ENCODE data around the gene TRIM34.
"Not testable (repeated sequence)": the region's sequence is repeated elsewhere in the genome, so short reads cannot be mapped to it uniquely, and the experiment has no call there.

The TRIM34 gene, protein sequence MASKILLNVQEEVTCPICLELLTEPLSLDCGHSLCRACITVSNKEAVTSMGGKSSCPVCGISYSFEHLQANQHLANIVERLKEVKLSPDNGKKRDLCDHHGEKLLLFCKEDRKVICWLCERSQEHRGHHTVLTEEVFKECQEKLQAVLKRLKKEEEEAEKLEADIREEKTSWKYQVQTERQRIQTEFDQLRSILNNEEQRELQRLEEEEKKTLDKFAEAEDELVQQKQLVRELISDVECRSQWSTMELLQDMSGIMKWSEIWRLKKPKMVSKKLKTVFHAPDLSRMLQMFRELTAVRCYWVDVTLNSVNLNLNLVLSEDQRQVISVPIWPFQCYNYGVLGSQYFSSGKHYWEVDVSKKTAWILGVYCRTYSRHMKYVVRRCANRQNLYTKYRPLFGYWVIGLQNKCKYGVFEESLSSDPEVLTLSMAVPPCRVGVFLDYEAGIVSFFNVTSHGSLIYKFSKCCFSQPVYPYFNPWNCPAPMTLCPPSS

DNA sequence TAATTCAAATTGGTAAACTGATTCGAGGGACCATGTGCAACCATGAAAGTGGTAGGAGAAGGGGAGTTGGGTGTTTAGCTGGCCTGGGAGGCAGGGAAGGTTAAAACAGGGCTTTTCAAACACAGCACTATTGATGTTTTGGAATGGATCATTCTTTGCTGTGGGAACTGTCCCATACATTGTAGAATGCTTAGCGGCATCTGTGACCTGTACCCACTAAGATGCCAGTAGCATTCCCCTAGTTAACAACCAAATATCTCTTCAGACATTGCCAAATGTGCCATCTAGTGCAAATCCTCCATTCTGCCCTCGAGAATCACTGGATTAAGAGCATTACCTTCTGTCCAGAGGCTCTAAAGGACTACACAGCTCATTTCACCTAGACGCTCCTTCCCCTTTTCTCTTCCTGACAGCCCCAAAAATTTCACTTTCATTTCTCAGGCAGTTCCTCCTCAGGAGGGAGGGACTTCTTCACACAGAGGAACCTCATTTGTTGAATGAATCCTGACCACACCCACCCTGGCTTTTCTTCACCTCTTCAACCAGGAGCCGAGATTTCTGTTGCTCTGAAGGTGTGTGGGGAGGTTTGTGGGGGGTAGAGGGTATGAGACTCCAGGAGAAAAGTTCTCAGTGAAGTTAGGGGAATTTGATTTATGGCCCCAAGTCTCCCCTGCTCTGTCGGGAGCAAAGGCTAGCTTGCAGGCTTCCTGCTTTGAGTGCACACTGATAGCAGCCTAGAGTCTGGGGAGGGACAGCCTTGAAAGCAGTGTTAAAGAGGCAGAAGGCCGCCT lies at the start of gene TRIM34:
TSS of gene TRIM34 (plus strand) at position 513 of the 791 bp plus-strand sequence. CDS start 7,331 bp downstream, outside the sequence.
- TF ChIP-seq, protein P1, sequence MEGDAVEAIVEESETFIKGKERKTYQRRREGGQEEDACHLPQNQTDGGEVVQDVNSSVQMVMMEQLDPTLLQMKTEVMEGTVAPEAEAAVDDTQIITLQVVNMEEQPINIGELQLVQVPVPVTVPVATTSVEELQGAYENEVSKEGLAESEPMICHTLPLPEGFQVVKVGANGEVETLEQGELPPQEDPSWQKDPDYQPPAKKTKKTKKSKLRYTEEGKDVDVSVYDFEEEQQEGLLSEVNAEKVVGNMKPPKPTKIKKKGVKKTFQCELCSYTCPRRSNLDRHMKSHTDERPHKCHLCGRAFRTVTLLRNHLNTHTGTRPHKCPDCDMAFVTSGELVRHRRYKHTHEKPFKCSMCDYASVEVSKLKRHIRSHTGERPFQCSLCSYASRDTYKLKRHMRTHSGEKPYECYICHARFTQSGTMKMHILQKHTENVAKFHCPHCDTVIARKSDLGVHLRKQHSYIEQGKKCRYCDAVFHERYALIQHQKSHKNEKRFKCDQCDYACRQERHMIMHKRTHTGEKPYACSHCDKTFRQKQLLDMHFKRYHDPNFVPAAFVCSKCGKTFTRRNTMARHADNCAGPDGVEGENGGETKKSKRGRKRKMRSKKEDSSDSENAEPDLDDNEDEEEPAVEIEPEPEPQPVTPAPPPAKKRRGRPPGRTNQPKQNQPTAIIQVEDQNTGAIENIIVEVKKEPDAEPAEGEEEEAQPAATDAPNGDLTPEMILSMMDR (IDR thresholded peaks at IDR 0.05; ENCODE audit: low read depth, low read length) = no peak
- DNase-seq (ENCODE audit: low read depth in 2 of 2) = peak; percentile 74 to 76
- H3K4me3 ChIP-seq (replicated peaks in 1 of 2; ENCODE audit: low read depth in 2 of 2, low read length in 2 of 2) = peak within 1 kb of the TSS; percentile 50 to 60

DNA sequence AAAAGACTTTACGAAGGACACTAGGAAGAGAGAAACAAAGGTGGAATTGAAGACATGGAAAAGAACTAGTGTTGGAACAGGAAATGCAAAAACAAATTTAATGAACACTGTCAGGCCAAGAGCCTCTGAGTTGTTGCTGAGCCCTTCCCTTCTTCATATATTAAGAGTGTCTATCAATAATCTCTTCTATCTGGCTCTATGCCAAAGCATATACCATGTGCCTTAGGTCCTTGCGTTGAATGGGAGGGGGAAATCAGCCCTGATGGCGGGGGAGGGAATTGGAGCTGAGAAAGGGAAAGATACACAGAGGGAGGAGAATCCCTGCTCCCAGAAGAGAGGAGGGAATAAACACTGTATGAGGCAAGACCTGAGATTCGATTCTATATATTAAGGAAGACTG lies 49.6 kb upstream of the TRIM34 start:
- no peak for DNase-seq (ENCODE audit: low read depth in 2 of 2)
- TF ChIP-seq, protein P1 (IDR thresholded peaks at IDR 0.05; ENCODE audit: low read depth, low read length) = no peak
- no peak overlapping the region for H3K4me3 ChIP-seq (replicated peaks in 1 of 2; ENCODE audit: low read depth in 2 of 2, low read length in 2 of 2)

DNA sequence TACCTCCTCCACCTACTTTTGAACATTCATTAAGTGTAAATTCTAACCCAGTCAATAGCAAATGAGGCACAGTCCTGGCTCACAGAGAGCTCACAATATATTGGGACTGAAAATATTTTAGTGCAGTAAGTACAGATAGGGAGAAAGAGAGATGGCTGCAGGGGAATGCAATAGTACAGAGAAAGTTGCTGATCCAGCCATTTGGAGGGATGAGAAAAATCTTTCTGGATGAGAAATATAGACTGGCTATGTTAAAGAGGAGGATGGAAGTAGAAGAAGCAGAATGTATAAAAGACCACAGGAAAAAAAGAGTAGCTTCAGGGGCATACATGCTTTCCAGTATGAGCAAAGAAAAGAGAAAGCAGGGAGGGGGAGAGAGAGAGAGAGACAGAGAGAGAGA lies 47.7 kb upstream of the TRIM34 start:
- no peak overlapping the region for H3K4me3 ChIP-seq (replicated peaks in 1 of 2; ENCODE audit: low read depth in 2 of 2, low read length in 2 of 2)
- DNase-seq (ENCODE audit: low read depth in 2 of 2) = no peak
- TF ChIP-seq, protein P1 (IDR thresholded peaks at IDR 0.05; ENCODE audit: low read depth, low read length) = no peak

DNA sequence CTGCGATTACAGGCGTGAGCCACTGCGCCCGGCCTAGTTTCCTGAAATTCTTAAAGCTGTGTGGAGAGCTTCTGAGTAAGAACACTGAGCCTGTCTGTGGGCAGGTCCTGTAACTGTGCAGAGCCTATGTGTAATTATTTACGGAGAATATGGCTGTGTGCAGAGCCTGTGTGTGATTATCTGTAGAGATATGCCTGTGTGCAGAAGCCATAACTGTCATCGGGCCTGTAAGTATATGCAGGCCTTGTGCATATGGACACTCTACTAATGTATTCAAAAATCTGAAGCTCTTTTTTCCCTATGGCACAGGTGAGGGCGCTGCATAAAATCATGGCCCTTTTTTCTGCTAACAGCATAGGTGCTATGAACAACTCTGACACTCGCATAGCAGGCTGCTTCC lies 44.2 kb upstream of the TRIM34 start, which contains the start of gene OR52B6:
TSS of gene OR52B6 (plus strand) at position 301 of the 400 bp plus-strand sequence. CDS start at position 301, 0 bp downstream.
- no peak within 1 kb of the TSS for H3K4me3 ChIP-seq (replicated peaks in 1 of 2; ENCODE audit: low read depth in 2 of 2, low read length in 2 of 2)
- TF ChIP-seq, protein P1 (IDR thresholded peaks at IDR 0.05; ENCODE audit: low read depth, low read length) = no peak
- DNase-seq (ENCODE audit: low read depth in 2 of 2) = no peak

DNA sequence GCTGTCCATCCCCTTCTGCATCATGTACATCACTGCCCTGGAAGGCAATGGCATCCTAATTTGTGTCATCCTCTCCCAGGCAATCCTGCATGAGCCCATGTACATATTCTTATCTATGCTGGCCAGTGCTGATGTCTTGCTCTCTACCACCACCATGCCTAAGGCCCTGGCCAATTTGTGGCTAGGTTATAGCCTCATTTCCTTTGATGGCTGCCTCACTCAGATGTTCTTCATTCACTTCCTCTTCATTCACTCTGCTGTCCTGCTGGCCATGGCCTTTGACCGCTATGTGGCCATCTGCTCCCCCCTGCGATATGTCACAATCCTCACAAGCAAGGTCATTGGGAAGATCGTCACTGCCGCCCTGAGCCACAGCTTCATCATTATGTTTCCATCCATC lies 43.8 kb upstream of the TRIM34 start:
- TF ChIP-seq, protein P1 (IDR thresholded peaks at IDR 0.05; ENCODE audit: low read depth, low read length) = no peak
- H3K4me3 ChIP-seq (replicated peaks in 1 of 2; ENCODE audit: low read depth in 2 of 2, low read length in 2 of 2) = no peak overlapping the region
- no peak for DNase-seq (ENCODE audit: low read depth in 2 of 2)

DNA sequence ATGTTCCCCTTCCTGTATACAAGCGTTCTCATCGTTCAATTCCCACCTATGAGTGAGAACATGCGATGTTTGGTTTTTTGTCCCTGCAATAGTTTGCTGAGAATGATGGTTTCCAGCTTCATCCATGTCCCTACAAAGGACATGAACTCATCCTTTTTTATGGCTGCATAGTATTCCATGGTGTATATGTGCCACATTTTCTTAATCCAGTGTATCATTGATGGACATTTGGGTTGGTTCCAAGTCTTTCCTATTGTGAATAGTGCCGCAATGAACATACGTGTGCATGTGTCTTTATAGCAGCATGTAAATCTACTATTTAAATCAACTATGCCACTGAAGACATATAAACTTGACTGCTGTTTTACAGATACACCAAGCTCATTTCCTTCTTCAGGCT lies 40.3 kb upstream of the TRIM34 start:
- not testable (repeated sequence) for H3K4me3 ChIP-seq (replicated peaks in 1 of 2; ENCODE audit: low read depth in 2 of 2, low read length in 2 of 2); DNase-seq (ENCODE audit: low read depth in 2 of 2)

DNA sequence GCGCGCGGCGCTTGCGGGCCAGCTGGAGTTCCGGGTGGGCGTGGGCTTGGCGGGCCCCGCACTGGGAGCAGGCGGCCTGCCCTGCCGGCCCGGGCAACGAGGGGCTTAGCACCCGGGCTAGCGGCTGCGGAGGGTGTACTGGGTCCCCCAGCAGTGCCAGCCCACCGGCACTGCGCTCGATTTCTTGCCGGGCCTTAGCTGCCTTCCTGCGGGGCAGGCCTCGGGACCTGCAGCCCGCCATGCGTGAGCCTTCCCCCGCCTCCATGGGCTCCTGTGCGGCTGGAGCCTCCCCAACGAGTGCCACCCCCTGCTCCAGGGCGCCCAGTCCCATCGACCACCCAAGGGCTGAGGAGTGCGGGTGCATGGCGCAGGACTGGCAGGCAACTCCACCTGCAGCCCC lies 34.9 kb upstream of the TRIM34 start:
- not testable (repeated sequence) for DNase-seq (ENCODE audit: low read depth in 2 of 2); H3K4me3 ChIP-seq (replicated peaks in 1 of 2; ENCODE audit: low read depth in 2 of 2, low read length in 2 of 2)
